Fibroblast of lung (primary cell): ENCODE results near the gene RAB8B. TPM values are rescaled to one million over a fixed set of nuclear protein-coding genes. Genes with fewer than 3 reads are reported as not detected.

ENCODE experiments used
- DNase-seq, 2 donors: peaks; one replicate each; pipeline versions ENCODE4 v3.0.0 to v3.0.0-alpha.2; 2010; ENCODE audit warnings: low read depth in 2 of 2
- H2AFZ ChIP-seq: 2 replicates; pipeline ENCODE4 v1.5.1; 2012; ENCODE audit warnings: low read length, control low read depth, inconsistent platforms
- H3K27ac ChIP-seq: 2 replicates; pipeline ENCODE4 v1.5.1; 2011; ENCODE audit warnings: low read length, control low read depth; ENCODE audit not compliant: insufficient read depth
- H3K27me3 ChIP-seq: 2 replicates; pipeline ENCODE4 v1.5.1; 2011; ENCODE audit warnings: mild to moderate bottlenecking, low read length; ENCODE audit not compliant: control insufficient read depth, insufficient read depth
- H3K36me3 ChIP-seq: 2 replicates; pipeline ENCODE4 v1.5.1; 2011; ENCODE audit warnings: low read length; ENCODE audit not compliant: control insufficient read depth, insufficient read depth
- H3K4me1 ChIP-seq: 2 replicates; pipeline ENCODE4 v1.5.1; 2011; ENCODE audit warnings: low read length; ENCODE audit not compliant: control insufficient read depth, insufficient read depth; ENCODE audit errors: extremely low read depth
- H3K4me2 ChIP-seq: 2 replicates; pipeline ENCODE4 v1.5.1; 2011; ENCODE audit warnings: low read length, control low read depth; ENCODE audit not compliant: insufficient read depth; ENCODE audit errors: extremely low read depth
- H3K4me3 ChIP-seq, 4 experiments: fragments of 200-600 bp in 1 of 4; sonication (generic) in 1 of 4; replicated peaks in 1 of 4; 2 replicates each; pipeline ENCODE4 v1.5.1; 2011 to 2016; ENCODE audit warnings: low read length in 4 of 4, low read depth in 3 of 4, mild to moderate bottlenecking in 3 of 4, control low read depth in 2 of 4, inconsistent platforms in 1 of 4, mixed read lengths in 1 of 4; ENCODE audit not compliant: insufficient read depth in 1 of 4; ENCODE audit errors: control extremely low read depth in 1 of 4
- H3K79me2 ChIP-seq: 2 replicates; pipeline ENCODE4 v1.5.1; 2012; ENCODE audit warnings: mild to moderate bottlenecking, low read length, inconsistent platforms; ENCODE audit not compliant: control insufficient read depth, insufficient read depth
- H3K9ac ChIP-seq: 2 replicates; pipeline ENCODE4 v1.5.1; 2011; ENCODE audit warnings: mild to moderate bottlenecking, low read length, control low read depth; ENCODE audit not compliant: insufficient read depth
- H3K9me3 ChIP-seq: 2 replicates; pipeline ENCODE4 v1.5.1; 2012; ENCODE audit warnings: low read depth, low read length; ENCODE audit not compliant: control insufficient read depth, insufficient read depth
- H4K20me1 ChIP-seq: 2 replicates; pipeline ENCODE4 v1.5.1; 2011; ENCODE audit warnings: low read length; ENCODE audit not compliant: control insufficient read depth, insufficient read depth; ENCODE audit errors: extremely low read depth
- EZH2 ChIP-seq: IDR thresholded peaks from 2 replicates; pipeline ENCODE4 v1.5.1; 2012; ENCODE audit warnings: low read length, control low read depth, mild to moderate bottlenecking; ENCODE audit errors: missing control alignments
- polyA plus RNA-seq, 2 donors: library from polyadenylated mRNA; depleted of rRNA in 1 of 2; stranded (reverse) in 1 of 2; unstranded in 1 of 2; fragments of >200 nt; gene quantifications; 2 replicates each; pipeline ENCODE4 v1.2.1, GENCODE V29; 2011 to 2012; ENCODE audit warnings: missing spikeins in 1 of 2
- total RNA-seq: library from RNA; depleted of rRNA; stranded (reverse); fragments of >200 nt; gene quantifications from 2 replicates; pipeline ENCODE4 v1.2.1, GENCODE V29; 2014
- TF ChIP-seq, protein P1 (sequence below), 2 donors: IDR thresholded peaks in 1 of 2; conservative IDR thresholded peaks in 1 of 2; 1 replicate in 1 of 2; 2 replicates in 1 of 2; pipeline ENCODE4 v1.5.1; 2011 to 2012; ENCODE audit warnings: low read length in 2 of 2, control low read depth in 1 of 2, inconsistent platforms in 1 of 2, low read depth in 1 of 2, mild to moderate bottlenecking in 1 of 2

The RAB8B gene
- total and polyA plus RNA-seq, 2 donors (not counting 1 experiment from before 2014, with no cell fraction given), result 107 to 111 TPM

- no peak overlapping the region for H2AFZ ChIP-seq
- H3K4me1 ChIP-seq, result peaks cover 21% of the 10 kb centered on the region
- no peaks in the 10 kb centered on the region for H3K36me3 ChIP-seq
- H3K79me2 ChIP-seq, result peaks cover 57% of the 10 kb centered on the region
- no peak for DNase-seq
- H3K27ac ChIP-seq, result no peak overlapping the region
- TF ChIP-seq, protein P1, sequence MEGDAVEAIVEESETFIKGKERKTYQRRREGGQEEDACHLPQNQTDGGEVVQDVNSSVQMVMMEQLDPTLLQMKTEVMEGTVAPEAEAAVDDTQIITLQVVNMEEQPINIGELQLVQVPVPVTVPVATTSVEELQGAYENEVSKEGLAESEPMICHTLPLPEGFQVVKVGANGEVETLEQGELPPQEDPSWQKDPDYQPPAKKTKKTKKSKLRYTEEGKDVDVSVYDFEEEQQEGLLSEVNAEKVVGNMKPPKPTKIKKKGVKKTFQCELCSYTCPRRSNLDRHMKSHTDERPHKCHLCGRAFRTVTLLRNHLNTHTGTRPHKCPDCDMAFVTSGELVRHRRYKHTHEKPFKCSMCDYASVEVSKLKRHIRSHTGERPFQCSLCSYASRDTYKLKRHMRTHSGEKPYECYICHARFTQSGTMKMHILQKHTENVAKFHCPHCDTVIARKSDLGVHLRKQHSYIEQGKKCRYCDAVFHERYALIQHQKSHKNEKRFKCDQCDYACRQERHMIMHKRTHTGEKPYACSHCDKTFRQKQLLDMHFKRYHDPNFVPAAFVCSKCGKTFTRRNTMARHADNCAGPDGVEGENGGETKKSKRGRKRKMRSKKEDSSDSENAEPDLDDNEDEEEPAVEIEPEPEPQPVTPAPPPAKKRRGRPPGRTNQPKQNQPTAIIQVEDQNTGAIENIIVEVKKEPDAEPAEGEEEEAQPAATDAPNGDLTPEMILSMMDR (conservative IDR thresholded peaks at IDR 0.05 in 1 of 2, IDR thresholded peaks at IDR 0.05 in 1 of 2; ENCODE audit: low read depth in 1 of 2, low read length in 2 of 2), result no peak
- TF ChIP-seq EZH2, result no peak
- no peak overlapping the region for H3K4me3 ChIP-seq
- H3K9me3 ChIP-seq, result no peaks in the 10 kb centered on the region
- H3K9ac ChIP-seq, result no peak overlapping the region
- no peaks in the 10 kb centered on the region for H3K27me3 ChIP-seq
- H3K4me2 ChIP-seq, result no peak overlapping the region
- no peaks in the 10 kb centered on the region for H4K20me1 ChIP-seq
Observed at GRCh38 chr15:63200464-63201249, 11.3 kb downstream of the RAB8B start.

GRCh38 chr15:63202861-63203260 is 13.5 kb downstream of the RAB8B start:
- Histone ChIP-seq H3K4me1 (peaks cover 11% of the 10 kb centered on the region), H3K4me3 (no peak overlapping the region), H3K27ac (no peak overlapping the region), H3K79me2 (peaks cover 48% of the 10 kb centered on the region), H3K27me3 (no peaks in the 10 kb centered on the region), H3K36me3 (no peaks in the 10 kb centered on the region), H3K9me3 (no peaks in the 10 kb centered on the region), H3K4me2 (peak overlapping the region; percentile 36), H3K9ac (no peak overlapping the region), H2AFZ (no peak overlapping the region), H4K20me1 (no peaks in the 10 kb centered on the region)
- TF ChIP-seq EZH2, result no peak
- TF ChIP-seq, protein P1 (conservative IDR thresholded peaks at IDR 0.05 in 1 of 2, IDR thresholded peaks at IDR 0.05 in 1 of 2; ENCODE audit: low read depth in 1 of 2, low read length in 2 of 2), result no peak
- no peak for DNase-seq

- Histone ChIP-seq H3K27ac (no peak overlapping the region), H3K79me2 (peaks cover 53% of the 10 kb centered on the region), H3K27me3 (no peaks in the 10 kb centered on the region), H3K4me2 (no peak overlapping the region), H4K20me1 (no peaks in the 10 kb centered on the region), H2AFZ (no peak overlapping the region), H3K4me1 (peaks cover 7% of the 10 kb centered on the region), H3K9me3 (no peaks in the 10 kb centered on the region), H3K4me3 (no peak overlapping the region), H3K36me3 (no peaks in the 10 kb centered on the region), H3K9ac (no peak overlapping the region)
- no peak for TF ChIP-seq EZH2
- TF ChIP-seq, protein P1 (conservative IDR thresholded peaks at IDR 0.05 in 1 of 2, IDR thresholded peaks at IDR 0.05 in 1 of 2; ENCODE audit: low read depth in 1 of 2, low read length in 2 of 2), result no peak
- DNase-seq, result peak in 1 of 2 donors; percentile 70
Observed at GRCh38 chr15:63203451-63204090, 14.2 kb downstream of the RAB8B start.
